K562 (cell line): ENCODE measurements around the gene NRP2. TPM values are rescaled to one million over a fixed set of nuclear protein-coding genes. Genes with fewer than 3 reads are reported as not detected.

Experiments
- ATAC-seq: fragments of 200-7000 bp; cut with Tn5 transposase; 3 replicates; pipeline ENCODE4 v1.9.1; 2020; ENCODE audit warnings: moderate library complexity
- BruUV-seq: library from RNA; stranded (reverse); fragments of 400-500 nt; replicated peaks from 2 replicates; lab custom pipeline; 2021; lab: Mats Ljungman, UMichigan
- CTCF ChIA-PET: fragments of 300-600 bp; formaldehyde crosslinking; extraction: SDS; loops from one replicate; lab custom pipeline; 2021; ENCODE audit warnings: low intra/inter-chr PET ratio; lab: Yijun Ruan, JAX
- POLR2A ChIA-PET: fragments of 300-600, 350-650 bp; sonication (Branson Sonifier 250); formaldehyde crosslinking; extraction: SDS; loops from one replicate; lab custom pipeline; 2021; ENCODE audit warnings: antibody characterized with exemption, inconsistent platforms; lab: Yijun Ruan, JAX
- DNase-seq, 4 experiments: peaks; one replicate each; pipeline versions ENCODE4 v3.0.0 to v3.0.0-alpha.2; 2011 to 2018; ENCODE audit warnings: low spot score in 3 of 4, mixed read lengths in 3 of 4; ENCODE audit errors: extremely low read depth in 1 of 4
- FAIRE-seq: peaks from 2 replicates; lab custom pipeline; 2011; peaks lifted over from hg19 to GRCh38; lab: Jason Lieb, UNC
- H2AFZ ChIP-seq: 2 replicates; pipeline ENCODE4 v1.6.0; 2011; ENCODE audit warnings: low read depth, low read length, control low read depth, inconsistent platforms
- H3K27ac ChIP-seq: fragments of 200-600 bp; 3 replicates; pipeline ENCODE4 v1.8.0; 2011; ENCODE audit warnings: low read depth, mild to moderate bottlenecking, control low read depth, inconsistent platforms, low read length, moderate library complexity, mixed read lengths; ENCODE audit errors: extremely low read depth
- H3K27me3 ChIP-seq, 2 experiments: fragments of 300-600 bp in 1 of 2; 2 replicates in 1 of 2; 3 replicates in 1 of 2; pipeline versions ENCODE4 v1.6.0 to v1.8.0; 2011; ENCODE audit warnings: inconsistent platforms in 2 of 2, low read length in 2 of 2, mild to moderate bottlenecking in 1 of 2, mixed read lengths in 1 of 2, moderate library complexity in 1 of 2; ENCODE audit not compliant: control insufficient read depth in 2 of 2, insufficient read depth in 2 of 2
- H3K36me3 ChIP-seq: fragments of 300-600 bp; 3 replicates; pipeline ENCODE4 v1.8.0; 2011; ENCODE audit warnings: mild to moderate bottlenecking, low read length, inconsistent platforms; ENCODE audit not compliant: control insufficient read depth, insufficient read depth
- H3K4me1 ChIP-seq, 2 experiments: fragments of 200-600 bp in 1 of 2; replicated peaks in 1 of 2; 2 replicates in 1 of 2; 3 replicates in 1 of 2; pipeline versions ENCODE4 v1.5.1 to v1.8.0; 2011; ENCODE audit warnings: inconsistent platforms in 2 of 2, low read length in 2 of 2, mild to moderate bottlenecking in 1 of 2, mixed read lengths in 1 of 2, moderate library complexity in 1 of 2; ENCODE audit not compliant: control insufficient read depth in 2 of 2, insufficient read depth in 2 of 2
- H3K4me2 ChIP-seq: 2 replicates; pipeline ENCODE4 v1.6.1; 2011; ENCODE audit warnings: low read length, control low read depth, inconsistent platforms, mixed read lengths; ENCODE audit not compliant: insufficient read depth
- H3K4me3 ChIP-seq: fragments of 200-600 bp; sonication (generic), shearing (Covaris generic); 2 replicates; pipeline ENCODE4 v1.5.1; 2016; ENCODE audit warnings: control low read depth, inconsistent platforms
- H3K79me2 ChIP-seq: fragments of 200-600 bp; 3 replicates; pipeline ENCODE4 v1.8.0; 2011; ENCODE audit warnings: low read length, inconsistent platforms; ENCODE audit not compliant: control insufficient read depth, insufficient read depth
- H3K9ac ChIP-seq, 2 experiments: 2 replicates each; pipeline versions ENCODE4 v1.6.0 to v1.6.1; 2011; ENCODE audit warnings: low read depth in 2 of 2, low read length in 2 of 2, control low read depth in 1 of 2, inconsistent platforms in 1 of 2, mild to moderate bottlenecking in 1 of 2, mixed read lengths in 1 of 2; ENCODE audit not compliant: insufficient read depth in 1 of 2
- H3K9me1 ChIP-seq: one replicate; pipeline ENCODE4 v1.6.0; 2011; ENCODE audit warnings: inconsistent platforms, mild to moderate bottlenecking, low read length, moderate library complexity; ENCODE audit not compliant: control insufficient read depth, insufficient read depth
- H3K9me3 ChIP-seq: replicated peaks from 2 replicates; pipeline ENCODE4 v1.5.1; 2011; ENCODE audit warnings: low read depth, low read length, inconsistent platforms; ENCODE audit not compliant: control insufficient read depth, insufficient read depth
- H4K20me1 ChIP-seq: replicated peaks from 2 replicates; pipeline ENCODE4 v1.6.1; 2011; ENCODE audit warnings: low read length, inconsistent platforms, mixed read lengths; ENCODE audit not compliant: control insufficient read depth, insufficient read depth
- ATF1 ChIP-seq, 2 experiments: fragments of 450-650 bp in 1 of 2; IDR thresholded peaks; 2 replicates each; pipeline ENCODE4 v1.6.1; 2016; ENCODE audit warnings: missing compliant biosample characterization in 1 of 2, missing genetic modification characterization in 1 of 2
- DNMT1 ChIP-seq: fragments of 450-650 bp; IDR thresholded peaks from 2 replicates; pipeline ENCODE4 v1.6.1; 2016; ENCODE audit warnings: antibody characterized with exemption, mild to moderate bottlenecking
- FOXK1 ChIP-seq: sonication (generic); formaldehyde crosslinking; IDR thresholded peaks from 2 replicates; pipeline ENCODE4 v1.8.0; 2022; ENCODE audit warnings: missing genetic modification reagents, mild to moderate bottlenecking, borderline replicate concordance
- HDAC8 ChIP-seq: fragments of 450-650 bp; IDR thresholded peaks from 2 replicates; pipeline ENCODE4 v1.6.1; 2016; ENCODE audit warnings: mild to moderate bottlenecking, missing genetic modification characterization, moderate library complexity, missing compliant biosample characterization
- KLF6 ChIP-seq: fragments of 250-450 bp; sonication (Bioruptor Pico); IDR thresholded peaks from 2 replicates; pipeline ENCODE4 v1.4.0; 2020; ENCODE audit warnings: mild to moderate bottlenecking, moderate library complexity, borderline replicate concordance
- LCOR ChIP-seq: sonication (generic); formaldehyde crosslinking; IDR thresholded peaks from 2 replicates; pipeline ENCODE4 v1.8.0; 2022; ENCODE audit warnings: mild to moderate bottlenecking, missing genetic modification reagents
- NEUROD1 ChIP-seq: fragments of 150-350 bp; IDR thresholded peaks from 2 replicates; pipeline ENCODE4 v1.6.1; 2014; ENCODE audit warnings: borderline replicate concordance, low read length, low read depth; ENCODE audit not compliant: partially characterized antibody
- POU5F1 ChIP-seq: fragments of 150-350 bp; IDR thresholded peaks from 2 replicates; pipeline ENCODE4 v1.6.1; 2014; ENCODE audit warnings: borderline replicate concordance, low read length, low read depth, mild to moderate bottlenecking; ENCODE audit not compliant: partially characterized antibody
- RBM39 ChIP-seq: fragments of 200-400 bp; formaldehyde crosslinking; optimal IDR thresholded peaks from 2 replicates; pipeline ENCODE3; 2018; ENCODE audit warnings: low read depth, low read length
- TBP ChIP-seq: optimal IDR thresholded peaks from 2 replicates; pipeline ENCODE3; 2011; ENCODE audit warnings: low read depth, low read length, improper control_type of control experiment
- TCF7 ChIP-seq: sonication (generic); IDR thresholded peaks from 2 replicates; pipeline ENCODE4 v1.6.1; 2016; ENCODE audit warnings: antibody characterized with exemption, borderline replicate concordance
- TRIM24 ChIP-seq, 2 experiments: fragments of 450-650 bp; IDR thresholded peaks; 2 replicates each; pipeline ENCODE4 v1.6.1; 2016
- ZNF232 ChIP-seq: sonication (generic); formaldehyde crosslinking; IDR thresholded peaks from 2 replicates; pipeline ENCODE4 v1.8.0; 2022; ENCODE audit warnings: mild to moderate bottlenecking, missing genetic modification reagents
- ZNF445 ChIP-seq: fragments of 250-450 bp; sonication (Bioruptor Pico); IDR thresholded peaks from 2 replicates; pipeline ENCODE4 v1.4.0; 2020; ENCODE audit warnings: low read depth, mild to moderate bottlenecking, moderate library complexity
- WGBS: fragments of 100-300 bp; shearing (Covaris generic); methylation state at CpG from one replicate; pipeline ENCODE4 v1.1.6; 2016; ENCODE audit warnings: low coverage, mixed read lengths; ENCODE audit not compliant: insufficient coverage; ENCODE audit errors: missing lambda C conversion rate; 5-methylcytosine and 5-hydroxymethylcytosine counted together
- in situ Hi-C: fragments of 300-500 bp; cut with MboI; formaldehyde crosslinking; loops from 4 replicates; pipeline ENCODE4 v1.15.0; 2018; ENCODE audit warnings: inconsistent platforms, mixed read lengths
- intact Hi-C: fragments of 100-400 bp; cut with micrococcal nuclease; formaldehyde crosslinking; loops from 2 replicates; pipeline ENCODE4 v1.14.2; 2022
- polyA plus RNA-seq, 8 experiments: library from polyadenylated mRNA; depleted of rRNA in 4 of 8; stranded (reverse) in 5 of 8; unstranded in 3 of 8; fragments of >200 nt; fragmentation: Nextera tagmentation in 2 of 8; fragmentation: Illumina TruSeq in 1 of 8; extraction: Ambion mirVana in 2 of 8; extraction: Trizol in 1 of 8; gene quantifications; 2 replicates each; pipeline versions ENCODE4 v1.2.1 to v1.2.3, GENCODE V29; 2011 to 2014; ENCODE audit warnings: inconsistent platforms in 1 of 8, missing spikeins in 1 of 8
- total RNA-seq, 7 experiments: library from RNA; depleted of rRNA in 6 of 7; stranded (reverse); fragments of >200 nt in 6 of 7; fragmentation: Illumina TruSeq in 2 of 7; extraction: Trizol in 2 of 7; gene quantifications; 2 replicates each; pipeline versions ENCODE4 v1.2.1 to v1.2.3, GENCODE V29; 2011 to 2021; ENCODE audit warnings: low replicate concordance in 1 of 7
- TF ChIP-seq, protein P1 (sequence below): sonication (generic); formaldehyde crosslinking; IDR thresholded peaks from 2 replicates; pipeline ENCODE4 v1.8.0; 2022; ENCODE audit warnings: mild to moderate bottlenecking, missing genetic modification reagents
- TF ChIP-seq, protein P2 (sequence below): IDR thresholded peaks from 2 replicates; pipeline ENCODE4 v1.6.1; 2016; ENCODE audit warnings: missing genetic modification characterization, missing compliant biosample characterization
- TF ChIP-seq, protein P3 (sequence below): fragments of 200-800 bp; sonication (Bioruptor generic); IDR thresholded peaks from 2 replicates; pipeline ENCODE4 v1.6.1; 2017; ENCODE audit warnings: missing genetic modification characterization, missing compliant biosample characterization

The NRP2 gene
- total and polyA plus RNA-seq, 9 of the 15 experiments (the other 6 are each of a cell fraction or from before 2014, with no cell fraction given) = 0.05 to 0.31 (median 0.15) TPM; not detected in 5

DNA sequence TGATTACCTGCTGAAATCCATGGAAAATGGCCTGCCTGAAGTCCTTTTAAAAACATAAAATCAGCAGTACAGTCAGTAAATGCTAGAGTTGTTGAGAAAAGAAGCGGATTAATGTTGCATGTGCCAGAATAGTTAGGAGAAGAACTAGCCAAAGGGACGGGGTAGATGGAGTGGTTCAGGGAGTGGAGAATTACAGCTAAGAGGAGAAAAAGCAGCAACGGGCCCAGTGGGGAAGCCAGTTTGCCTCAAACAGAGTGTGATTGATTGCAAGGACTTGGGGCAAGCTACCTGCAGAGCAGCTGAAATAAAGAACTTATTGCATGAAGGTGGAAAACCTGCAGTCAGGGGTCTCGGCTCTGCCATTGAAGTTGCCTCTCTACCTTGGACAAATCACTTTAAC is 79.1 kb downstream of the NRP2 start:
- in situ Hi-C loops = no loop called here
- Histone ChIP-seq H3K9ac (no peak overlapping the region), H3K4me2 (no peak overlapping the region), H2AFZ (no peak overlapping the region), H3K79me2 (no peaks in the 10 kb centered on the region), H4K20me1 (no peaks in the 10 kb centered on the region), H3K27me3 (peaks cover 0 to 23% of the 10 kb centered on the region in 2 experiments; a peak in 3 of 5 replicates), H3K9me3 (no peaks in the 10 kb centered on the region), H3K4me3 (no peak overlapping the region), H3K36me3 (no peaks in the 10 kb centered on the region), H3K4me1 (peaks cover 0 to 4% of the 10 kb centered on the region in 2 experiments; a peak in 4 of 5 replicates), H3K9me1 (no peaks in the 10 kb centered on the region), H3K27ac (no peak overlapping the region)
- CTCF ChIA-PET = no interaction called here
- DNase-seq (no peak), ATAC-seq (no peak), FAIRE-seq (no peak)
- POLR2A ChIA-PET = no interaction called here
- intact Hi-C loops = loop anchor here (5.0 kb wide), 1 partner anchor 126 kb away; no protein-coding TSS in a partner anchor
- BruUV-seq = no TSS peak
- WGBS = 0% methylated on average over 4 of the region's 4 CpGs
- TF ChIP-seq FOXK1 (no peak), RBM39 (no peak), HDAC8 (tag) (no peak), NEUROD1 (no peak), ZNF445 (CRISPR knock-in tag) (no peak), ZNF232 (CRISPR knock-in tag) (no peak), TBP (no peak), TRIM24 (IDR thresholded peaks at IDR 0.05) (no peak), DNMT1 (no peak), LCOR (CRISPR knock-in tag) (no peak), KLF6 (CRISPR knock-in tag) (no peak), POU5F1 (no peak), ATF1 (CRISPR knock-in tag; IDR thresholded peaks at IDR 0.05) (no peak), ATF1 (tag; IDR thresholded peaks at IDR 0.05) (no peak), TCF7 (no peak)
- TF ChIP-seq, protein P1, sequence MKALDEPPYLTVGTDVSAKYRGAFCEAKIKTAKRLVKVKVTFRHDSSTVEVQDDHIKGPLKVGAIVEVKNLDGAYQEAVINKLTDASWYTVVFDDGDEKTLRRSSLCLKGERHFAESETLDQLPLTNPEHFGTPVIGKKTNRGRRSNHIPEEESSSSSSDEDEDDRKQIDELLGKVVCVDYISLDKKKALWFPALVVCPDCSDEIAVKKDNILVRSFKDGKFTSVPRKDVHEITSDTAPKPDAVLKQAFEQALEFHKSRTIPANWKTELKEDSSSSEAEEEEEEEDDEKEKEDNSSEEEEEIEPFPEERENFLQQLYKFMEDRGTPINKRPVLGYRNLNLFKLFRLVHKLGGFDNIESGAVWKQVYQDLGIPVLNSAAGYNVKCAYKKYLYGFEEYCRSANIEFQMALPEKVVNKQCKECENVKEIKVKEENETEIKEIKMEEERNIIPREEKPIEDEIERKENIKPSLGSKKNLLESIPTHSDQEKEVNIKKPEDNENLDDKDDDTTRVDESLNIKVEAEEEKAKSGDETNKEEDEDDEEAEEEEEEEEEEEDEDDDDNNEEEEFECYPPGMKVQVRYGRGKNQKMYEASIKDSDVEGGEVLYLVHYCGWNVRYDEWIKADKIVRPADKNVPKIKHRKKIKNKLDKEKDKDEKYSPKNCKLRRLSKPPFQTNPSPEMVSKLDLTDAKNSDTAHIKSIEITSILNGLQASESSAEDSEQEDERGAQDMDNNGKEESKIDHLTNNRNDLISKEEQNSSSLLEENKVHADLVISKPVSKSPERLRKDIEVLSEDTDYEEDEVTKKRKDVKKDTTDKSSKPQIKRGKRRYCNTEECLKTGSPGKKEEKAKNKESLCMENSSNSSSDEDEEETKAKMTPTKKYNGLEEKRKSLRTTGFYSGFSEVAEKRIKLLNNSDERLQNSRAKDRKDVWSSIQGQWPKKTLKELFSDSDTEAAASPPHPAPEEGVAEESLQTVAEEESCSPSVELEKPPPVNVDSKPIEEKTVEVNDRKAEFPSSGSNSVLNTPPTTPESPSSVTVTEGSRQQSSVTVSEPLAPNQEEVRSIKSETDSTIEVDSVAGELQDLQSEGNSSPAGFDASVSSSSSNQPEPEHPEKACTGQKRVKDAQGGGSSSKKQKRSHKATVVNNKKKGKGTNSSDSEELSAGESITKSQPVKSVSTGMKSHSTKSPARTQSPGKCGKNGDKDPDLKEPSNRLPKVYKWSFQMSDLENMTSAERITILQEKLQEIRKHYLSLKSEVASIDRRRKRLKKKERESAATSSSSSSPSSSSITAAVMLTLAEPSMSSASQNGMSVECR (CRISPR knock-in tag) = no peak
- TF ChIP-seq, protein P2, sequence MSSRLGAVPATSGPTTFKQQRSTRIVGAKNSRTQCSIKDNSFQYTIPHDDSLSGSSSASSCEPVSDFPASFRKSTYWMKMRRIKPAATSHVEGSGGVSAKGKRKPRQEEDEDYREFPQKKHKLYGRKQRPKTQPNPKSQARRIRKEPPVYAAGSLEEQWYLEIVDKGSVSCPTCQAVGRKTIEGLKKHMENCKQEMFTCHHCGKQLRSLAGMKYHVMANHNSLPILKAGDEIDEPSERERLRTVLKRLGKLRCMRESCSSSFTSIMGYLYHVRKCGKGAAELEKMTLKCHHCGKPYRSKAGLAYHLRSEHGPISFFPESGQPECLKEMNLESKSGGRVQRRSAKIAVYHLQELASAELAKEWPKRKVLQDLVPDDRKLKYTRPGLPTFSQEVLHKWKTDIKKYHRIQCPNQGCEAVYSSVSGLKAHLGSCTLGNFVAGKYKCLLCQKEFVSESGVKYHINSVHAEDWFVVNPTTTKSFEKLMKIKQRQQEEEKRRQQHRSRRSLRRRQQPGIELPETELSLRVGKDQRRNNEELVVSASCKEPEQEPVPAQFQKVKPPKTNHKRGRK (tag) = no peak
- TF ChIP-seq, protein P3, sequence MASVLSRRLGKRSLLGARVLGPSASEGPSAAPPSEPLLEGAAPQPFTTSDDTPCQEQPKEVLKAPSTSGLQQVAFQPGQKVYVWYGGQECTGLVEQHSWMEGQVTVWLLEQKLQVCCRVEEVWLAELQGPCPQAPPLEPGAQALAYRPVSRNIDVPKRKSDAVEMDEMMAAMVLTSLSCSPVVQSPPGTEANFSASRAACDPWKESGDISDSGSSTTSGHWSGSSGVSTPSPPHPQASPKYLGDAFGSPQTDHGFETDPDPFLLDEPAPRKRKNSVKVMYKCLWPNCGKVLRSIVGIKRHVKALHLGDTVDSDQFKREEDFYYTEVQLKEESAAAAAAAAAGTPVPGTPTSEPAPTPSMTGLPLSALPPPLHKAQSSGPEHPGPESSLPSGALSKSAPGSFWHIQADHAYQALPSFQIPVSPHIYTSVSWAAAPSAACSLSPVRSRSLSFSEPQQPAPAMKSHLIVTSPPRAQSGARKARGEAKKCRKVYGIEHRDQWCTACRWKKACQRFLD (CRISPR knock-in tag) = no peak
